ENCODE measurements around the gene GRPEL1.

GRPEL1 gene

GRCh38 chr4:7023901-7024300 is 44.0 kb downstream of the GRPEL1 start:
- no peak for DNase-seq (ENCODE audit: low read depth in 2 of 2)

GRCh38 chr4:7023486-7023885 is 44.4 kb downstream of the GRPEL1 start:
- DNase-seq (ENCODE audit: low read depth in 2 of 2), result no peak

- peak; percentile 5 to 22 for DNase-seq (ENCODE audit: low read depth in 2 of 2)
These were observed 45.8 kb downstream of the GRPEL1 start for GRCh38 chr4:7021930-7022664.

GRCh38 chr4:7021355-7021754 is 46.5 kb downstream of the GRPEL1 start:
- DNase-seq (ENCODE audit: low read depth in 2 of 2), result no peak

GRCh38 chr4:7020856-7021255 is 47.0 kb downstream of the GRPEL1 start:
- no peak for DNase-seq (ENCODE audit: low read depth in 2 of 2)

GRCh38 chr4:7020290-7020689 is 47.6 kb downstream of the GRPEL1 start:
- DNase-seq (ENCODE audit: low read depth in 2 of 2), result no peak

- DNase-seq (ENCODE audit: low read depth in 2 of 2), result no peak
These were observed 48.5 kb downstream of the GRPEL1 start for GRCh38 chr4:7019367-7019766.

- no peak for DNase-seq (ENCODE audit: low read depth in 2 of 2)
These were observed 49.6 kb downstream of the GRPEL1 start for GRCh38 chr4:7018281-7018680.

- no peak for DNase-seq (ENCODE audit: low read depth in 2 of 2)
These were observed 50.3 kb downstream of the GRPEL1 start for GRCh38 chr4:7017446-7018048.

GRCh38 chr4:7016512-7016911 is 51.4 kb downstream of the GRPEL1 start:
- DNase-seq (ENCODE audit: low read depth in 2 of 2), result no peak

GRCh38 chr4:7016086-7016485 is 51.8 kb downstream of the GRPEL1 start:
- DNase-seq (ENCODE audit: low read depth in 2 of 2), result no peak

GRCh38 chr4:7015383-7016035 is 52.4 kb downstream of the GRPEL1 start:
- no peak for DNase-seq (ENCODE audit: low read depth in 2 of 2)

GRCh38 chr4:7014815-7015214 is 53.0 kb downstream of the GRPEL1 start:
- no peak for DNase-seq (ENCODE audit: low read depth in 2 of 2)

- DNase-seq (ENCODE audit: low read depth in 2 of 2), result no peak
These were observed 54.7 kb downstream of the GRPEL1 start for GRCh38 chr4:7013175-7013574.

- DNase-seq (ENCODE audit: low read depth in 2 of 2), result no peak
These were observed 58.3 kb downstream of the GRPEL1 start for GRCh38 chr4:7009564-7009963.
